Gastrocnemius medialis (tissue), 4 donors: ENCODE measurements around the gene LIME1. TPM values are rescaled to one million over a fixed set of nuclear protein-coding genes. Genes with fewer than 3 reads are reported as not detected.

Experiments
- ATAC-seq, 2 donors: fragments of 150-250 bp; one replicate each; pipeline ENCODE4 v1.9.1; 2016
- DNase-seq, 2 donors: peaks; one replicate each; pipeline ENCODE4 v3.0.0-alpha.2; 2019
- H3K27ac ChIP-seq, 4 donors: fragments of 200-600 bp; sonication (generic); 1 replicate in 1 of 4; 2 replicates in 3 of 4; pipeline ENCODE4 v1.5.1; 2016 to 2018; ENCODE audit warnings: mild to moderate bottlenecking in 2 of 4, moderate library complexity in 1 of 4
- H3K27me3 ChIP-seq, 3 donors: fragments of 200-600 bp; sonication (generic) in 2 of 3; 1 replicate in 1 of 3; 2 replicates in 2 of 3; pipeline versions ENCODE4 v1.5.1 to v1.6.0; 2016 to 2019; ENCODE audit warnings: mild to moderate bottlenecking in 1 of 3, moderate library complexity in 1 of 3
- H3K36me3 ChIP-seq, 2 donors: fragments of 200-600 bp; sonication (generic) in 1 of 2; one replicate each; pipeline ENCODE4 v1.5.1; 2017 to 2018
- H3K4me1 ChIP-seq, 2 donors: fragments of 200-600 bp; sonication (generic) in 1 of 2; one replicate each; pipeline ENCODE4 v1.5.1; 2016 to 2017; ENCODE audit warnings: mild to moderate bottlenecking in 2 of 2
- H3K4me3 ChIP-seq, 4 donors: fragments of 200-600 bp; sonication (generic) in 3 of 4; 1 replicate in 1 of 4; 2 replicates in 3 of 4; pipeline ENCODE4 v1.5.1; 2016 to 2019; ENCODE audit warnings: mild to moderate bottlenecking in 2 of 4
- H3K9me3 ChIP-seq, 3 donors: fragments of 200-600 bp; sonication (generic) in 2 of 3; 1 replicate in 1 of 3; 2 replicates in 2 of 3; pipeline ENCODE4 v1.5.1; 2016 to 2019
- POLR2A ChIP-seq, 2 donors: fragments of 450-650 bp; IDR thresholded peaks; one replicate each; pipeline ENCODE4 v1.6.1; 2017; ENCODE audit warnings: antibody characterized with exemption in 2 of 2, mild to moderate bottlenecking in 2 of 2, moderate library complexity in 2 of 2
- in situ Hi-C, 4 donors: fragments of 200-750 bp; cut with MboI; loops; one replicate each; pipeline versions ENCODE4 v1.15.0 to v1.8.0; 2017; ENCODE audit warnings: low sequenced_read_pairs in 4 of 4
- intact Hi-C: fragments of 100-400 bp; cut with DNase I; formaldehyde crosslinking; loops from one replicate; pipeline ENCODE4 v1.15.1; 2023; ENCODE audit warnings: low total_unique reads
- total RNA-seq, 4 donors: library from RNA; depleted of rRNA; stranded (reverse); fragments of >200 nt; gene quantifications; one replicate each; pipeline versions ENCODE4 v1.1.0 to v1.2.3, GENCODE V29; 2016
- TF ChIP-seq, protein P1 (sequence below), 5 experiments: fragments of 450-650 bp in 3 of 5; fragments of 200-600 bp in 2 of 5; sonication (generic) in 2 of 5; IDR thresholded peaks in 4 of 5; conservative IDR thresholded peaks in 1 of 5; 1 replicate in 4 of 5; 2 replicates in 1 of 5; pipeline ENCODE4 v1.5.1; 2016 to 2019; ENCODE audit warnings: antibody characterized with exemption in 5 of 5, mild to moderate bottlenecking in 3 of 5, moderate library complexity in 3 of 5

LIME1 gene
- total RNA-seq, 4 donors from 2014 or later: 2.0 to 6.3 (median 4.1) TPM

- H3K27me3 ChIP-seq: no peaks in the 10 kb centered on the region
- DNase-seq (no peak), ATAC-seq (no peak)
- intact Hi-C loops: no loop called here
- TF ChIP-seq POLR2A (IDR thresholded peaks at IDR 0.05): no peak
- TF ChIP-seq, protein P1, sequence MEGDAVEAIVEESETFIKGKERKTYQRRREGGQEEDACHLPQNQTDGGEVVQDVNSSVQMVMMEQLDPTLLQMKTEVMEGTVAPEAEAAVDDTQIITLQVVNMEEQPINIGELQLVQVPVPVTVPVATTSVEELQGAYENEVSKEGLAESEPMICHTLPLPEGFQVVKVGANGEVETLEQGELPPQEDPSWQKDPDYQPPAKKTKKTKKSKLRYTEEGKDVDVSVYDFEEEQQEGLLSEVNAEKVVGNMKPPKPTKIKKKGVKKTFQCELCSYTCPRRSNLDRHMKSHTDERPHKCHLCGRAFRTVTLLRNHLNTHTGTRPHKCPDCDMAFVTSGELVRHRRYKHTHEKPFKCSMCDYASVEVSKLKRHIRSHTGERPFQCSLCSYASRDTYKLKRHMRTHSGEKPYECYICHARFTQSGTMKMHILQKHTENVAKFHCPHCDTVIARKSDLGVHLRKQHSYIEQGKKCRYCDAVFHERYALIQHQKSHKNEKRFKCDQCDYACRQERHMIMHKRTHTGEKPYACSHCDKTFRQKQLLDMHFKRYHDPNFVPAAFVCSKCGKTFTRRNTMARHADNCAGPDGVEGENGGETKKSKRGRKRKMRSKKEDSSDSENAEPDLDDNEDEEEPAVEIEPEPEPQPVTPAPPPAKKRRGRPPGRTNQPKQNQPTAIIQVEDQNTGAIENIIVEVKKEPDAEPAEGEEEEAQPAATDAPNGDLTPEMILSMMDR (IDR thresholded peaks at IDR 0.05 in 4 of 5, conservative IDR thresholded peaks at IDR 0.05 in 1 of 5): no peak
- peaks cover 30 to 32% of the 10 kb centered on the region in 2 donors for H3K4me1 ChIP-seq
- no peaks in the 10 kb centered on the region for H3K9me3 ChIP-seq
- no peak overlapping the region for H3K27ac ChIP-seq
- H3K36me3 ChIP-seq: peaks cover 0 to 7% of the 10 kb centered on the region in 2 donors
- in situ Hi-C loops: no loop called here
- H3K4me3 ChIP-seq: no peak overlapping the region
Observed at GRCh38 chr20:63695424-63696305, 40.8 kb upstream of the LIME1 start.

DNA sequence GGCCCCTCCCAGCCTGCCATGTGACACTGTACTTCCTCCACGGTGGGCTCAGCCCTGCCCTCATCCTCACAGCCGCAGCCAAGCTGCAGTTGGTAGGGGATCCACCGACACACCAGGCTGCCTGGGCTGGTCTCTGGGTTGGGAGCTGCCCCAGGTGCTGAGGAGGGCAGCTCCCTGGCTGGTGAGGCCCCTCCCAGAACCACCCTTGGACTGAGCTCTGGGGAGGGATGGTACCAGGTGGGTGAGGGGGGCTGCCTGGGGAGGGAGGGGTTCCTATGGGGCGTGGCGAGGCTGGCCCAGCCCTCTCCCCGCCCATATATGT is 40.2 kb upstream of the LIME1 start:
- DNase-seq (no peak), ATAC-seq (no peak)
- intact Hi-C loops (no loop called here), in situ Hi-C loops (no loop called here)
- H3K4me1 ChIP-seq: peaks cover 30 to 32% of the 10 kb centered on the region in 2 donors
- H3K27ac ChIP-seq: no peak overlapping the region
- H3K9me3 ChIP-seq: no peaks in the 10 kb centered on the region
- peaks cover 0 to 7% of the 10 kb centered on the region in 2 donors for H3K36me3 ChIP-seq
- peak overlapping the region in 1 of 4 donors; percentile 18 for H3K4me3 ChIP-seq
- H3K27me3 ChIP-seq: no peaks in the 10 kb centered on the region
- TF ChIP-seq, protein P1 (IDR thresholded peaks at IDR 0.05 in 4 of 5, conservative IDR thresholded peaks at IDR 0.05 in 1 of 5): no peak
- no peak for TF ChIP-seq POLR2A (IDR thresholded peaks at IDR 0.05)

GRCh38 chr20:63696628-63697356 is 39.7 kb upstream of the LIME1 start, which contains the start of gene TNFRSF6B:
Gene TNFRSF6B (plus strand): TSS chr20:63696652. CDS start chr20:63696768, 116 bp downstream.
- no peak for TF ChIP-seq POLR2A (IDR thresholded peaks at IDR 0.05)
- TF ChIP-seq, protein P1 (IDR thresholded peaks at IDR 0.05 in 4 of 5, conservative IDR thresholded peaks at IDR 0.05 in 1 of 5): no peak
- H3K4me1 ChIP-seq: peaks cover 30 to 32% of the 10 kb centered on the region in 2 donors
- no peak within 1 kb of the TSS for H3K27ac ChIP-seq
- intact Hi-C loops (no loop called here), in situ Hi-C loops (no loop called here)
- peaks cover 0 to 7% of the 10 kb centered on the region in 2 donors for H3K36me3 ChIP-seq
- no peaks in the 10 kb centered on the region for H3K9me3 ChIP-seq
- peak in 1 of 2 donors; percentile 13 for ATAC-seq
- H3K27me3 ChIP-seq: no peaks in the 10 kb centered on the region
- DNase-seq: no peak
- H3K4me3 ChIP-seq: peak within 1 kb of the TSS in 2 of 4 donors; percentile 18 to 29

DNA sequence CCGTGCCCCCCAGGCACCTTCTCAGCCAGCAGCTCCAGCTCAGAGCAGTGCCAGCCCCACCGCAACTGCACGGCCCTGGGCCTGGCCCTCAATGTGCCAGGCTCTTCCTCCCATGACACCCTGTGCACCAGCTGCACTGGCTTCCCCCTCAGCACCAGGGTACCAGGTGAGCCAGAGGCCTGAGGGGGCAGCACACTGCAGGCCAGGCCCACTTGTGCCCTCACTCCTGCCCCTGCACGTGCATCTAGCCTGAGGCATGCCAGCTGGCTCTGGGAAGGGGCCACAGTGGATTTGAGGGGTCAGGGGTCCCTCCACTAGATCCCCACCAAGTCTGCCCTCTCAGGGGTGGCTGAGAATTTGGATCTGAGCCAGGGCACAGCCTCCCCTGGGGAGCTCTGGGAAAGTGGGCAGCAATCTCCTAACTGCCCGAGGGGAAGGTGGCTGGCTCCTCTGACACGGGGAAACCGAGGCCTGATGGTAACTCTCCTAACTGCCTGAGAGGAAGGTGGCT is 39.1 kb upstream of the LIME1 start:
- DNase-seq: peak in 1 of 2 donors; percentile 16
- H3K36me3 ChIP-seq: peaks cover 0 to 7% of the 10 kb centered on the region in 2 donors
- intact Hi-C loops (no loop called here), in situ Hi-C loops (no loop called here)
- H3K27ac ChIP-seq: no peak overlapping the region
- H3K4me3 ChIP-seq: peak overlapping the region in 1 of 4 donors; percentile 29
- H3K9me3 ChIP-seq: no peaks in the 10 kb centered on the region
- TF ChIP-seq POLR2A (IDR thresholded peaks at IDR 0.05): no peak
- TF ChIP-seq, protein P1 (IDR thresholded peaks at IDR 0.05 in 4 of 5, conservative IDR thresholded peaks at IDR 0.05 in 1 of 5): no peak
- H3K27me3 ChIP-seq: no peaks in the 10 kb centered on the region
- no peak for ATAC-seq
- peaks cover 30 to 32% of the 10 kb centered on the region in 2 donors for H3K4me1 ChIP-seq
